IPS-20b (cell line): ENCODE measurements around the gene SACM1L.
A peak's percentile ranks its signal among the peaks of the same experiment; 100 is the strongest.

Experiments used
- H3K27ac ChIP-seq: one replicate; pipeline ENCODE4 v1.5.1; 2013; ENCODE audit warnings: low read length
- H3K27me3 ChIP-seq: 2 replicates; pipeline ENCODE4 v1.6.1; 2013; ENCODE audit warnings: mild to moderate bottlenecking, low read length, inconsistent platforms; ENCODE audit not compliant: insufficient read depth
- H3K36me3 ChIP-seq: 2 replicates; pipeline ENCODE4 v1.6.1; 2013; ENCODE audit warnings: low read depth, mild to moderate bottlenecking, inconsistent platforms, low read length, moderate library complexity; ENCODE audit not compliant: insufficient read depth
- H3K4me1 ChIP-seq: 2 replicates; pipeline ENCODE4 v1.6.1; 2013; ENCODE audit warnings: mild to moderate bottlenecking, control low read depth, inconsistent platforms, low read length, moderate library complexity; ENCODE audit not compliant: insufficient read depth
- H3K4me3 ChIP-seq: 2 replicates; pipeline ENCODE4 v1.5.1; 2013; ENCODE audit warnings: mild to moderate bottlenecking, low read length, inconsistent platforms
- H3K9ac ChIP-seq: 2 replicates; pipeline ENCODE4 v1.6.1; 2013; ENCODE audit warnings: low read depth, mild to moderate bottlenecking, inconsistent platforms, low read length, moderate library complexity
- H3K9me3 ChIP-seq: 2 replicates; pipeline ENCODE4 v1.6.1; 2013; ENCODE audit warnings: mild to moderate bottlenecking, low read depth, low read length, inconsistent platforms; ENCODE audit not compliant: insufficient read depth

SACM1L gene

GRCh38 chr3:45688882-45689786 is at the start of gene SACM1L:
Gene SACM1L, plus strand, starts transcription at chr3:45689396. Its CDS starts 70 bp downstream, at chr3:45689466.
- peak within 1 kb of the TSS; percentile 90 for H3K4me3 ChIP-seq
- no peaks in the 10 kb centered on the region for H3K27me3 ChIP-seq
- peak within 1 kb of the TSS; percentile 55 for H3K27ac ChIP-seq
- H3K9ac ChIP-seq, result peak within 1 kb of the TSS; percentile 98
- peaks cover 22% of the 10 kb centered on the region for H3K4me1 ChIP-seq
- no peaks in the 10 kb centered on the region for H3K9me3 ChIP-seq
- H3K36me3 ChIP-seq, result peaks cover 23% of the 10 kb centered on the region

GRCh38 chr3:45640091-45640507 is 49.1 kb upstream of the SACM1L start:
- H3K4me1 ChIP-seq, result peaks cover 28% of the 10 kb centered on the region
- H3K4me3 ChIP-seq, result no peak overlapping the region
- no peak overlapping the region for H3K9ac ChIP-seq
- no peak overlapping the region for H3K27ac ChIP-seq
- peaks cover 10% of the 10 kb centered on the region for H3K36me3 ChIP-seq
- no peaks in the 10 kb centered on the region for H3K9me3 ChIP-seq
- H3K27me3 ChIP-seq, result no peaks in the 10 kb centered on the region

- Histone ChIP-seq H3K9me3 (no peaks in the 10 kb centered on the region), H3K27me3 (no peaks in the 10 kb centered on the region), H3K9ac (no peak overlapping the region), H3K36me3 (peaks cover 10% of the 10 kb centered on the region), H3K4me1 (peaks cover 28% of the 10 kb centered on the region), H3K27ac (no peak overlapping the region), H3K4me3 (no peak overlapping the region)
These were observed 48.4 kb upstream of the SACM1L start for GRCh38 chr3:45640724-45641361.

GRCh38 chr3:45641756-45642155 is 47.4 kb upstream of the SACM1L start:
- H3K27me3 ChIP-seq, result no peaks in the 10 kb centered on the region
- no peak overlapping the region for H3K9ac ChIP-seq
- H3K4me1 ChIP-seq, result peaks cover 20% of the 10 kb centered on the region
- no peaks in the 10 kb centered on the region for H3K9me3 ChIP-seq
- H3K36me3 ChIP-seq, result peaks cover 9% of the 10 kb centered on the region
- no peak overlapping the region for H3K27ac ChIP-seq
- H3K4me3 ChIP-seq, result no peak overlapping the region

- Histone ChIP-seq H3K27ac (no peak overlapping the region), H3K9ac (no peak overlapping the region), H3K4me1 (peaks cover 20% of the 10 kb centered on the region)
These were observed 46.5 kb upstream of the SACM1L start for GRCh38 chr3:45642731-45643152.

GRCh38 chr3:45644063-45644790 is 45.0 kb upstream of the SACM1L start:
- Histone ChIP-seq H3K4me3 (no peak overlapping the region), H3K36me3 (no peaks in the 10 kb centered on the region), H3K4me1 (peaks cover 20% of the 10 kb centered on the region), H3K9ac (no peak overlapping the region; the same call in 1 of the 2 replicates), H3K27ac (no peak overlapping the region), H3K9me3 (peaks cover 4% of the 10 kb centered on the region; the same call in 1 of the 2 replicates), H3K27me3 (no peaks in the 10 kb centered on the region)

More at GRCh38 chr3:45642731-45643152, 46.5 kb upstream of the SACM1L start:
- no peaks in the 10 kb centered on the region for H3K27me3 ChIP-seq
- H3K9me3 ChIP-seq, result no peaks in the 10 kb centered on the region
- peaks cover 6% of the 10 kb centered on the region for H3K36me3 ChIP-seq
- no peak overlapping the region for H3K4me3 ChIP-seq

- Histone ChIP-seq H3K27me3 (no peaks in the 10 kb centered on the region), H3K27ac (no peak overlapping the region), H3K36me3 (no peaks in the 10 kb centered on the region), H3K9ac (no peak overlapping the region), H3K4me3 (no peak overlapping the region), H3K9me3 (peaks cover 4% of the 10 kb centered on the region; the same call in 1 of the 2 replicates), H3K4me1 (peaks cover 20% of the 10 kb centered on the region)
These were observed 44.4 kb upstream of the SACM1L start for GRCh38 chr3:45644791-45645201.

GRCh38 chr3:45646051-45646585 is 43.1 kb upstream of the SACM1L start:
- H3K9me3 ChIP-seq, result peaks cover 4% of the 10 kb centered on the region; the same call in 1 of the 2 replicates
- no peaks in the 10 kb centered on the region for H3K27me3 ChIP-seq
- H3K36me3 ChIP-seq, result no peaks in the 10 kb centered on the region
- no peak overlapping the region for H3K27ac ChIP-seq
- peaks cover 15% of the 10 kb centered on the region for H3K4me1 ChIP-seq
- H3K4me3 ChIP-seq, result no peak overlapping the region
- no peak overlapping the region for H3K9ac ChIP-seq

GRCh38 chr3:45647148-45647619 is 42.0 kb upstream of the SACM1L start:
- no peak overlapping the region for H3K4me3 ChIP-seq
- H3K4me1 ChIP-seq, result peaks cover 15% of the 10 kb centered on the region
- no peaks in the 10 kb centered on the region for H3K27me3 ChIP-seq
- peaks cover 4% of the 10 kb centered on the region; the same call in 1 of the 2 replicates for H3K9me3 ChIP-seq
- no peak overlapping the region for H3K27ac ChIP-seq
- no peaks in the 10 kb centered on the region for H3K36me3 ChIP-seq
- no peak overlapping the region for H3K9ac ChIP-seq

- no peak overlapping the region for H3K27ac ChIP-seq
These were observed 36.0 kb upstream of the SACM1L start for GRCh38 chr3:45653205-45653604.

GRCh38 chr3:45654397-45654944 is 34.7 kb upstream of the SACM1L start:
- Histone ChIP-seq H3K27me3 (no peaks in the 10 kb centered on the region), H3K27ac (no peak overlapping the region), H3K4me1 (peaks cover 3% of the 10 kb centered on the region; the same call in 1 of the 2 replicates), H3K36me3 (no peaks in the 10 kb centered on the region), H3K9ac (no peak overlapping the region), H3K9me3 (peaks cover 4% of the 10 kb centered on the region), H3K4me3 (no peak overlapping the region)

More at GRCh38 chr3:45653205-45653604, 36.0 kb upstream of the SACM1L start:
- Histone ChIP-seq H3K4me1 (peaks cover 3% of the 10 kb centered on the region; the same call in 1 of the 2 replicates), H3K36me3 (no peaks in the 10 kb centered on the region), H3K9me3 (peaks cover 2% of the 10 kb centered on the region; the same call in 1 of the 2 replicates), H3K27me3 (no peaks in the 10 kb centered on the region), H3K9ac (no peak overlapping the region), H3K4me3 (no peak overlapping the region)
